ENCODE measurements around the gene TCAF1.
A peak's percentile ranks its signal among the peaks of the same experiment; 100 is the strongest.

Gene TCAF1

DNA sequence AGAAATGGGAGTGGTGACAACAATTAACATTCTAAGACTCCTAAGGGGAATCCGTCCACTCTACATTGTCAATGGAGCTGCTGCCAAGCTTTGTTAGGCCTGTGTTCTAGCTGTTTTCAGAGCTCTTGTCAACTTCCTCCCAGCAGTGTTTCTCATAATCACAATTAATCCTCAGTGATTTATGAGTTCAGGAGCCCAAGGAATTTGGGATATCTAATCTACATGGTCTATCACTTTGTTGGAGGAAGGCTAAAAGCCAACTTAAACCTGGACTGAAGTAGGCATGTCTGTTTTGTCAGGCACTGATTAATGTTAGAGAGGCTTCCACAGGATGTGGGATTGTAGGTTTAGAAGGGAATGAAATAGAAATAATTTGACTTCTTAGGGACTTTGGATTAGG lies 22.9 kb upstream of the TCAF1 start:
- H3K9me3 ChIP-seq (ENCODE audit: control insufficient read depth, low read length): no peaks in the 10 kb centered on the region
- no peaks in the 10 kb centered on the region for H3K36me3 ChIP-seq (ENCODE audit: control insufficient read depth, insufficient read depth, low read length)
- H3K27me3 ChIP-seq (ENCODE audit: control insufficient read depth, insufficient read depth, low read length): no peaks in the 10 kb centered on the region
- no peak overlapping the region for H3K4me3 ChIP-seq (ENCODE audit: low read length)
- H3K9ac ChIP-seq (ENCODE audit: low read length): no peak overlapping the region
- H3K4me1 ChIP-seq (ENCODE audit: control insufficient read depth, insufficient read depth, low read length): no peaks in the 10 kb centered on the region

GRCh38 chr7:143914938-143915652 lies 13.1 kb upstream of the TCAF1 start:
- no peak overlapping the region for H3K4me3 ChIP-seq (ENCODE audit: low read length)
- H3K27me3 ChIP-seq (ENCODE audit: control insufficient read depth, insufficient read depth, low read length): no peaks in the 10 kb centered on the region
- H3K9me3 ChIP-seq (ENCODE audit: control insufficient read depth, low read length): no peaks in the 10 kb centered on the region
- no peaks in the 10 kb centered on the region for H3K4me1 ChIP-seq (ENCODE audit: control insufficient read depth, insufficient read depth, low read length)
- no peaks in the 10 kb centered on the region for H3K36me3 ChIP-seq (ENCODE audit: control insufficient read depth, insufficient read depth, low read length)
- H3K9ac ChIP-seq (ENCODE audit: low read length): no peak overlapping the region

DNA sequence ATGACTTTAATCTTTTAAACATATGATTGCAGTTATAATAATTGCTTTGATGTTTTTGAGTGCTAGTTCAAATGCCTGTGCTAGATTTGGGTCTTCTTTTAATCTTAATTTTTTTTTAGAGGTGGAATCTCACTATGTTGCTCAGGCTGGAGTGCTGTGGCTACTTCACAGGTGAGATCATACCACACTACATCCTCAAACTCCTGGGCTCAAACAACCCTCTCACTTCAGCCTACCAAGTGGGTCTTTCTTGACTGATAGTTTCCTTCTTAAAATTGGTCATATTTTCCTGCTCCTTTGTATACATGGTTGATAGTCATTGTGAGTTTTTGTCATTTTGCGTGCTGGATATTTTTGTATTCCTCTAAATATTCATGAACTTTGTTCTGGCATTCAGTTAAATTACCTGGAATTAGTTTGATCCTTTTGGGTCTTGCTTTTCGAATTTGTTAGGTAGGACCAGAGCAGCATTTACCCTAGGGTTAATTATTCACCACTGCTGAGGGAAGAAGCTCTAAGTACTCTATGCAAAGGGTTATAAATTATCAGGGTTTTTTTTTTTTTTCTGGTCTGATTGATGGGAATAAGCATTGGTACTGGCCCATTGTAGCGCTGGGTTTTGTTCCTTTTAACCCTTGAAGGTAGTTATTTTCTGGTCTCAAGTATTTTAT lies 12.1 kb upstream of the TCAF1 start:
- Histone ChIP-seq H3K9ac (ENCODE audit: low read length) (no peak overlapping the region), H3K4me3 (ENCODE audit: low read length) (no peak overlapping the region), H3K27me3 (ENCODE audit: control insufficient read depth, insufficient read depth, low read length) (no peaks in the 10 kb centered on the region), H3K9me3 (ENCODE audit: control insufficient read depth, low read length) (no peaks in the 10 kb centered on the region), H3K4me1 (ENCODE audit: control insufficient read depth, insufficient read depth, low read length) (no peaks in the 10 kb centered on the region), H3K36me3 (ENCODE audit: control insufficient read depth, insufficient read depth, low read length) (no peaks in the 10 kb centered on the region)

DNA sequence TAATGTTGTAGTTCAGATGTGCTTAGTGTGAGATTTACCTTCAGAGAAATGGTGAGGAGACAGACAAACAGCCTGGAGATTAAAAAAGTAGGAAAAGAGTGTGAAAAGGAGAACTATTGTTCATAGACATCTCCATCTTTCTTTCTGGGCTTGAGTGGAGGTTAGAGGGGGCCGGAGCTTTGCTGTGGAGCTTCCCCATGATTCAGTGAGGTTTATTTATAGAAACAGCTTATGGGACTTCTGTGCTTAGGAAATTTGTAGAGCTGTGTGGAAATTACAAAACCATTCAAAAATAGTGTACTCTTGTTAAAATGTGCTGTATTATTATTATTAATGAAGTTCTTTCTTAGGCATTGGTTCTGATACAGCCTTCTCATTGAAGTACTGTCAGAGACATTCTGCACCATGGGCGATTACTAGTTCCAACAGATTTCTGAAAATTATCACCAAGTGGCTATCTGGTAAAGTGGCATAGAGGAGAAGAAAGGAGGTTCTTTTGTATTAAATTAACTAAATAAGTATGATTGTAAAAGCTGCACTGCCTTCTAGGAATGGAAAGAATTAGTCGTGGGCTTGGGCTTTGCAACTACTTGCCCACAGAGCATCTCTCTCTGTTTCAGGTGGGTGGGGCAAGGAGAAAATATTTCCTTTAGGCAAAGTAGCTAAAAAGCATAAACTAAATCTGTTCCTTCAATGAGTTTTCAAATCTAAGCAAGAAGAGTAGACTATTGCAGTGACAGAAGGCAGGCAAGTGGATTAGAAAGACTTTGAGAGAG lies 8.7 kb upstream of the TCAF1 start:
- H3K4me1 ChIP-seq (ENCODE audit: control insufficient read depth, insufficient read depth, low read length): no peaks in the 10 kb centered on the region
- H3K9me3 ChIP-seq (ENCODE audit: control insufficient read depth, low read length): no peaks in the 10 kb centered on the region
- no peak overlapping the region for H3K9ac ChIP-seq (ENCODE audit: low read length)
- H3K36me3 ChIP-seq (ENCODE audit: control insufficient read depth, insufficient read depth, low read length): no peaks in the 10 kb centered on the region
- H3K27me3 ChIP-seq (ENCODE audit: control insufficient read depth, insufficient read depth, low read length): no peaks in the 10 kb centered on the region
- H3K4me3 ChIP-seq (ENCODE audit: low read length): no peak overlapping the region

DNA sequence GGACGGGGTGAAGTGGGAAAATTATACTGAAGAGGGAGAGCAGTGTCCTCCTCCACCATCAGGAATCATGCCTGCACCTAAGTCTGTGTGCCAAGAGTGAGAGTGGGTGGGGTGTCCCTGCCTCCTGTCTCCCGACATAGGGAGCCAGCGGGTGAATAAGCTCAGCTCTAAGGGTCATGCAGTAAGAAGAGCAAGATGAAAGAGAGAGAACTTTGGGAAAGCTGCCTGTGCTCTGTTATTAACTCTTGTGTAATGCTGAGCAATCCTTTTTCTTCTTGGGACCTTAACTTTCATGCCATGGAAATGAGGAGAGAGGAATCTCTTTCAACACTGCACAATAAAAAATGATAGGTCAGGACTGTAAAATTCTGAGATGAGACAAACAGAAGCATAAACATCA lies 7.9 kb upstream of the TCAF1 start:
- peaks cover 6% of the 10 kb centered on the region for H3K4me1 ChIP-seq (ENCODE audit: control insufficient read depth, insufficient read depth, low read length)
- no peaks in the 10 kb centered on the region for H3K36me3 ChIP-seq (ENCODE audit: control insufficient read depth, insufficient read depth, low read length)
- H3K4me3 ChIP-seq (ENCODE audit: low read length): no peak overlapping the region
- no peak overlapping the region for H3K9ac ChIP-seq (ENCODE audit: low read length)
- H3K9me3 ChIP-seq (ENCODE audit: control insufficient read depth, low read length): no peaks in the 10 kb centered on the region
- no peaks in the 10 kb centered on the region for H3K27me3 ChIP-seq (ENCODE audit: control insufficient read depth, insufficient read depth, low read length)

DNA sequence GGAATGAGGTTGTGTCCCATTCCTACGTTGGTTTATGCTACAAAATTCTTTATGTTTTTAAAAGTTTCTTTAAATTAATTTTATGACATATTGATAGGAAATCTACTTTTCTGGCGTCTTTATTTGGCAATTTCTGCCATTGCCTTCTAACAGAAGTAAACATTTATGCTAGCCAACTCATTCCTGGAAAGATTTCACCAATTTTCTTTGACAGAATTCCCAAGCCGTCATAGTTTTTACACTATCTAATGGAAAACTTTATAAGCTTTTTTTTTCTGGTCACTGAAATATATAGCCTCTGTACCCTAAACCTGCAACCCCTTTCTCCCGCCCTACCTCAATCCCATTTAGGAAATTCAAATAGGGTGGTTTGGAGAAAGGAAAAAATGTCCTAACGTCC lies 6.1 kb upstream of the TCAF1 start:
- H3K9ac ChIP-seq (ENCODE audit: low read length): no peak overlapping the region
- no peak overlapping the region for H3K4me3 ChIP-seq (ENCODE audit: low read length)
- no peaks in the 10 kb centered on the region for H3K36me3 ChIP-seq (ENCODE audit: control insufficient read depth, insufficient read depth, low read length)
- H3K27me3 ChIP-seq (ENCODE audit: control insufficient read depth, insufficient read depth, low read length): no peaks in the 10 kb centered on the region
- H3K4me1 ChIP-seq (ENCODE audit: control insufficient read depth, insufficient read depth, low read length): peaks cover 6% of the 10 kb centered on the region
- no peaks in the 10 kb centered on the region for H3K9me3 ChIP-seq (ENCODE audit: control insufficient read depth, low read length)

- Histone ChIP-seq H3K9ac (ENCODE audit: low read length) (no peak overlapping the region), H3K4me1 (ENCODE audit: control insufficient read depth, insufficient read depth, low read length) (peaks cover 6% of the 10 kb centered on the region), H3K4me3 (ENCODE audit: low read length) (no peak overlapping the region), H3K9me3 (ENCODE audit: control insufficient read depth, low read length) (no peaks in the 10 kb centered on the region), H3K27me3 (ENCODE audit: control insufficient read depth, insufficient read depth, low read length) (no peaks in the 10 kb centered on the region), H3K36me3 (ENCODE audit: control insufficient read depth, insufficient read depth, low read length) (no peaks in the 10 kb centered on the region)
Measured at GRCh38 chr7:143906895-143907294, 4.9 kb upstream of the TCAF1 start.

DNA sequence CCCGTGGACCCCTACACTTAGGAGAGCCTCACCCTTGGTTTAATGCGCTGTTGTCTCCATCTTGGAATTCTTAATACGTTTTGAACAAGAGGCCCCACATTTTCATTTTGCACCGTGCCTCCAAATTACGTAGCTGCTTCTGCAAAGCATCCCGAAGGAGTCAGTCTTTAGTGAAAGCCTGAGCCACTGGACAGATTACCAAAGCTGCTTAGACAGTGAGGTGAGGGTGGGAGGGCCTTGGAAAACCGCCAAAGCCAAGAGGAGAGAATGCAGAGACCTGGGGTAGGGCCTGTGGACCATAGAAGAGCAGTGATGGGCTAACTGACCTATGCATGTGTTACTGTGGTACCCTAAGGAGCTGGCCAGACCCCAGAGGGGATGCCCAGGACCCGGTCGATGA lies 4.2 kb upstream of the TCAF1 start:
- H3K9me3 ChIP-seq (ENCODE audit: control insufficient read depth, low read length): no peaks in the 10 kb centered on the region
- H3K27me3 ChIP-seq (ENCODE audit: control insufficient read depth, insufficient read depth, low read length): no peaks in the 10 kb centered on the region
- H3K9ac ChIP-seq (ENCODE audit: low read length): no peak overlapping the region
- no peak overlapping the region for H3K4me3 ChIP-seq (ENCODE audit: low read length)
- H3K4me1 ChIP-seq (ENCODE audit: control insufficient read depth, insufficient read depth, low read length): peaks cover 6% of the 10 kb centered on the region
- no peaks in the 10 kb centered on the region for H3K36me3 ChIP-seq (ENCODE audit: control insufficient read depth, insufficient read depth, low read length)

DNA sequence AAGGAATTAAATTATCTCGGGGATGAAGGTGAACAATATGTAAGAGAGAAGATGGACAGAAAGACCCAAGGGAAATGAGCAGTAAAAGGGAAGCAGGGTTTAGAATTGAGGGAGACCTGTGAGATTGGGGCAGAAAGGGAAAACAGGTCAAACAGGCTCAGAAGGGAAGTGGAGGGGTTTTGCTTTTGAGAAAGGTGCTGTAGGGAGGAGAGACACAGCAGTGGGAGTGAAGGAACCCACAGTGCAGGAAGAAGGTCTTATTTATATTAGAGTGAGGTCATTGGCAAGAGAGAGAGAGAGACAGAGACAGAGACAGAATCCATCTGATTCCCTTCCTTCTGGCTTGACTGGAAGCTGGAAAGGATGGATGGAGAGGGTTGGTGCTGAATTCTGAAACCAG lies 3.5 kb upstream of the TCAF1 start:
- H3K9me3 ChIP-seq (ENCODE audit: control insufficient read depth, low read length): no peaks in the 10 kb centered on the region
- no peak overlapping the region for H3K9ac ChIP-seq (ENCODE audit: low read length)
- no peaks in the 10 kb centered on the region for H3K36me3 ChIP-seq (ENCODE audit: control insufficient read depth, insufficient read depth, low read length)
- no peaks in the 10 kb centered on the region for H3K27me3 ChIP-seq (ENCODE audit: control insufficient read depth, insufficient read depth, low read length)
- peaks cover 8% of the 10 kb centered on the region for H3K4me1 ChIP-seq (ENCODE audit: control insufficient read depth, insufficient read depth, low read length)
- H3K4me3 ChIP-seq (ENCODE audit: low read length): no peak overlapping the region

DNA sequence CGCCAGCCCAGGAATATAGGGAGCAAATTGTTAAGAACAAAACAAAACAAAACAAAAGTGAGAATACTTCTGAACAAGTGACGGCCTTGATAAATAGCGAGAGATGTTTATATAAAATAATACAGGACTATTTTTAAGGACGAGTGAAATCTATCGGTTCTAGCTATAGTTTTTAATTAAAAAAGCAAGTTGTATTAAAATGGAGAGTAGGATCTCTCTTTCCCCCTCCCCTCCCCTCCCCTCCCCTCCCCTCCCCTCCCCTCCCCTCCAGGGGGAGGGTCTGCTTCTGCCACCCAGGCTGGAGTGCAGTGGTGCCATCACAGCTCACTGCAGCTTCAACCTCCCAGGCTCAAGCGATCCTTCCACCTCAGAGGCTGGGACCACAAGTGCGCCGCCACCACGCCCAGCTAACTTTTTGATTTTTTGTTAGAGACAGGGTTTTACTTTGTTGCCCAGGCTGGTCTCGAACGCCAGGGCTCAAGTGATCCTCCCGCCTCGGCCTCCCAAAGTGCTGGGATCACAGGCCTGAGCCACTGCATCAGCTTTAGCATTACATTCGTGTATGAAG lies 440 bp upstream of the TCAF1 start:
- H3K27me3 ChIP-seq (ENCODE audit: control insufficient read depth, insufficient read depth, low read length): no peaks in the 10 kb centered on the region
- no peaks in the 10 kb centered on the region for H3K36me3 ChIP-seq (ENCODE audit: control insufficient read depth, insufficient read depth, low read length)
- peaks cover 18% of the 10 kb centered on the region for H3K4me1 ChIP-seq (ENCODE audit: control insufficient read depth, insufficient read depth, low read length)
- peak overlapping the region; percentile 86 for H3K9ac ChIP-seq (ENCODE audit: low read length)
- H3K4me3 ChIP-seq (ENCODE audit: low read length): no peak overlapping the region
- H3K9me3 ChIP-seq (ENCODE audit: control insufficient read depth, low read length): no peaks in the 10 kb centered on the region

GRCh38 chr7:143901332-143901667 lies 676 bp downstream of the TCAF1 start:
- Histone ChIP-seq H3K27me3 (ENCODE audit: control insufficient read depth, insufficient read depth, low read length) (no peaks in the 10 kb centered on the region), H3K36me3 (ENCODE audit: control insufficient read depth, insufficient read depth, low read length) (no peaks in the 10 kb centered on the region), H3K4me3 (ENCODE audit: low read length) (peak overlapping the region; percentile 86), H3K9me3 (ENCODE audit: control insufficient read depth, low read length) (no peaks in the 10 kb centered on the region), H3K4me1 (ENCODE audit: control insufficient read depth, insufficient read depth, low read length) (peaks cover 18% of the 10 kb centered on the region), H3K9ac (ENCODE audit: low read length) (peak overlapping the region; percentile 86)

DNA sequence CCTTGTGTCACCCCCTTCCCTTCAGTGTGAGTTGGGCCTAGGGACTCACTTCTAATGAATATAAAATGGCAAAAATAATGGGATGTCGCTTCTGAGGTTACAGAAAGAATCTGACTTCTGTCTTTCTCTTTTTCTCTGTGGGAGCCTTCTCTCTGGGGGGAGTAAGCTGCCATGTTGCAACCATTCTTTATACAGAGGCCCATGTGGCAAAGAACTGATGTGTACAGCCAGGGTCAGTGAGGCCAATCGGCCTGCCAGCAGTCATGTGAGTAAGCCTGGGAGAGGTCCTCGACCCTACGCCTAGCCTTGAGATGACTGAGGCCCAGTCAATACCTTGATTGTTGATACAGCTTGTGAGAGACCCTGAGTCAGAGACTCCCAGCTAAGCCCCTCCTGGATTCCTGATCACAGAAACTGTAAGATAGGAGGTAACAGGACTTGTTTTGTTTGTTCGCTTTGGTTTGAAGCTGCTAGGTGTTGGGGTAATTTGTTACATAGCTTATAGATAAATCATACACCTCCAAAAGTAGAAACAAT lies 1.7 kb downstream of the TCAF1 start:
- H3K9ac ChIP-seq (ENCODE audit: low read length): no peak overlapping the region
- no peaks in the 10 kb centered on the region for H3K9me3 ChIP-seq (ENCODE audit: control insufficient read depth, low read length)
- H3K36me3 ChIP-seq (ENCODE audit: control insufficient read depth, insufficient read depth, low read length): no peaks in the 10 kb centered on the region
- H3K27me3 ChIP-seq (ENCODE audit: control insufficient read depth, insufficient read depth, low read length): no peaks in the 10 kb centered on the region
- H3K4me3 ChIP-seq (ENCODE audit: low read length): no peak overlapping the region
- H3K4me1 ChIP-seq (ENCODE audit: control insufficient read depth, insufficient read depth, low read length): peaks cover 15% of the 10 kb centered on the region

All from mucosa of stomach (tissue), 1 donor.